H1 (cell line): Measurements from ENCODE around the gene MOCS3. TPM values are rescaled to one million over a fixed set of nuclear protein-coding genes. Genes with fewer than 3 reads are reported as not detected.

Experiments
- CBX5 ChIP-seq: fragments of 300-800, 300-1000 bp; sonication (generic); IDR thresholded peaks from 2 replicates; pipeline ENCODE4 v1.7.1; 2016; ENCODE audit warnings: antibody characterized with exemption, low read length, low read depth
- TAF1 ChIP-seq: IDR thresholded peaks from 2 replicates; pipeline ENCODE4 v1.6.1; 2011; ENCODE audit warnings: mild to moderate bottlenecking, low read depth, low read length
- polyA plus RNA-seq, 7 experiments: library from polyadenylated mRNA; depleted of rRNA in 3 of 7; stranded (reverse) in 5 of 7; unstranded in 2 of 7; fragments of >200 nt in 5 of 7; fragments of 200-250 nt in 2 of 7; gene quantifications; 1 replicate in 5 of 7; 2 replicates in 1 of 7; 4 replicates in 1 of 7; pipeline versions ENCODE4 v1.2.1 to v1.2.3, GENCODE V29; 2011 to 2013; ENCODE audit warnings: missing spikeins in 2 of 7, mixed read lengths in 2 of 7
- total RNA-seq: library from RNA; stranded (reverse); fragmentation: NEBNext Ultra II Directional; extraction: Animal tissue kit (Norgen Biotek cat#: 25700); gene quantifications from 2 replicates; pipeline ENCODE4 v1.2.1, GENCODE V29; 2021
- TF ChIP-seq, protein P1 (sequence below): IDR thresholded peaks from 2 replicates; pipeline ENCODE4 v1.6.1; 2011; ENCODE audit warnings: low read length, improper control_type of control experiment

MOCS3 gene
- total and polyA plus RNA-seq, 2 of the 8 experiments (the other 6 are each of a cell fraction or from before 2014, with no cell fraction given), result 6.2 to 6.3 TPM

DNA sequence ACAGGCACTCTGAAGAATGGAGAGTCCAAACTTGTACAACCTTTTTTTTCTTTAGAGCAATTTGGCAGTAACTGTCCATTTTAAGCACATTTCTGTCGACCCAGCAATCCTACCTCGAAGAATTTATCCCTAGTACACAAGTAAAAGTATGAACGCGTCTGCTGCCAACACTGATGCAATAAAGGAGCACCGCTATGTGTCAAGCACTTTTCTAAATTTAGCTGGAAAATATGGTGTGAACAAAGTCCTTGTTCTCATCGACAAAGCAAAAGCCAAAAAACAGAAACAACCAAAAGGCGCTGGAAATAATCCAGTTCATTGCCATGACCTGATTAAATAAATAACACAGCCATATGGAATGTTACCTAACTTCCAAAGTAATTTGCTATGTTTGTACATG is 1.3 kb upstream of the MOCS3 start (continued):
- TF ChIP-seq, protein P1, sequence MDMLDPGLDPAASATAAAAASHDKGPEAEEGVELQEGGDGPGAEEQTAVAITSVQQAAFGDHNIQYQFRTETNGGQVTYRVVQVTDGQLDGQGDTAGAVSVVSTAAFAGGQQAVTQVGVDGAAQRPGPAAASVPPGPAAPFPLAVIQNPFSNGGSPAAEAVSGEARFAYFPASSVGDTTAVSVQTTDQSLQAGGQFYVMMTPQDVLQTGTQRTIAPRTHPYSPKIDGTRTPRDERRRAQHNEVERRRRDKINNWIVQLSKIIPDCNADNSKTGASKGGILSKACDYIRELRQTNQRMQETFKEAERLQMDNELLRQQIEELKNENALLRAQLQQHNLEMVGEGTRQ, result no peak
- TF ChIP-seq TAF1 (no peak), CBX5 (no peak)
